DOHH2 (cell line): ENCODE measurements around the gene MED31.

Experiments
- EZH2phosphoT487 ChIP-seq: fragments of 200-600 bp; sonication (generic); IDR thresholded peaks from 2 replicates; pipeline ENCODE4 v1.6.1; 2017; ENCODE audit warnings: borderline replicate concordance, mild to moderate bottlenecking, antibody characterized with exemption, low read length, moderate library complexity, mixed read lengths
- TF ChIP-seq, protein P1 (sequence below): fragments of 200-600 bp; sonication (generic); IDR thresholded peaks from one replicate; pipeline ENCODE4 v1.5.1; 2014; ENCODE audit warnings: antibody characterized with exemption, mild to moderate bottlenecking, low read depth, low read length; ENCODE audit not compliant: poor library complexity, severe bottlenecking

- TF ChIP-seq, protein P1, sequence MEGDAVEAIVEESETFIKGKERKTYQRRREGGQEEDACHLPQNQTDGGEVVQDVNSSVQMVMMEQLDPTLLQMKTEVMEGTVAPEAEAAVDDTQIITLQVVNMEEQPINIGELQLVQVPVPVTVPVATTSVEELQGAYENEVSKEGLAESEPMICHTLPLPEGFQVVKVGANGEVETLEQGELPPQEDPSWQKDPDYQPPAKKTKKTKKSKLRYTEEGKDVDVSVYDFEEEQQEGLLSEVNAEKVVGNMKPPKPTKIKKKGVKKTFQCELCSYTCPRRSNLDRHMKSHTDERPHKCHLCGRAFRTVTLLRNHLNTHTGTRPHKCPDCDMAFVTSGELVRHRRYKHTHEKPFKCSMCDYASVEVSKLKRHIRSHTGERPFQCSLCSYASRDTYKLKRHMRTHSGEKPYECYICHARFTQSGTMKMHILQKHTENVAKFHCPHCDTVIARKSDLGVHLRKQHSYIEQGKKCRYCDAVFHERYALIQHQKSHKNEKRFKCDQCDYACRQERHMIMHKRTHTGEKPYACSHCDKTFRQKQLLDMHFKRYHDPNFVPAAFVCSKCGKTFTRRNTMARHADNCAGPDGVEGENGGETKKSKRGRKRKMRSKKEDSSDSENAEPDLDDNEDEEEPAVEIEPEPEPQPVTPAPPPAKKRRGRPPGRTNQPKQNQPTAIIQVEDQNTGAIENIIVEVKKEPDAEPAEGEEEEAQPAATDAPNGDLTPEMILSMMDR, result no peak
- TF ChIP-seq EZH2phosphoT487, result no peak
These were observed 25.4 kb upstream of the MED31 start for GRCh38 chr17:6676802-6677157.
